Muscle of leg (tissue), 11 donors: ENCODE measurements around the gene TAS2R43. TPM values are rescaled to one million over a fixed set of nuclear protein-coding genes. Genes with fewer than 3 reads are reported as not detected.
"Not testable (repeated sequence)": the region's sequence is repeated elsewhere in the genome, so short reads cannot be mapped to it uniquely, and the experiment has no call there.

ENCODE experiments used
- DNase-seq: peaks from one replicate; pipeline ENCODE4 v3.0.0; 2013
- H3K27ac ChIP-seq: one replicate; pipeline ENCODE4 v1.5.1; 2013; ENCODE audit warnings: mild to moderate bottlenecking, low read length, control low read depth
- H3K27me3 ChIP-seq: one replicate; pipeline ENCODE4 v1.6.1; 2013; ENCODE audit warnings: low read length; ENCODE audit not compliant: control insufficient read depth, insufficient read depth
- H3K36me3 ChIP-seq: one replicate; pipeline ENCODE4 v1.6.1; 2013; ENCODE audit warnings: low read length; ENCODE audit not compliant: control insufficient read depth, insufficient read depth
- H3K4me1 ChIP-seq: one replicate; pipeline ENCODE4 v1.6.1; 2013; ENCODE audit warnings: low read length; ENCODE audit not compliant: control insufficient read depth, insufficient read depth
- H3K4me3 ChIP-seq: one replicate; pipeline ENCODE4 v1.5.1; 2013; ENCODE audit warnings: low read length, control low read depth
- H3K9me3 ChIP-seq: replicated peaks from 2 replicates; pipeline ENCODE4 v1.6.1; 2013; ENCODE audit warnings: low read depth, low read length; ENCODE audit not compliant: control insufficient read depth
- WGBS: methylation state at CpG from one replicate; pipeline ENCODE4 v1.1.5; 2013; ENCODE audit warnings: missing lambda C conversion rate; ENCODE audit not compliant: insufficient coverage; 5-methylcytosine and 5-hydroxymethylcytosine counted together
- polyA plus RNA-seq, 8 donors: library from polyadenylated mRNA; unstranded; fragments of 120-200 nt; gene quantifications; one replicate each; pipeline versions ENCODE4 v1.2.1 to v1.2.3, GENCODE V29; 2013; ENCODE audit warnings: inconsistent platforms in 1 of 8, low replicate concordance in 1 of 8; ENCODE audit not compliant: insufficient read length in 8 of 8, insufficient read depth in 1 of 8
- total RNA-seq: library from RNA; stranded (reverse); fragments of 120-200 nt; gene quantifications from one replicate; pipeline ENCODE4 v1.2.4, GENCODE V29; 2013

TAS2R43 gene
- total and polyA plus RNA-seq, 9 donors, result 0.16 to 2.2 (median 0.39) TPM; not detected in 2

DNA sequence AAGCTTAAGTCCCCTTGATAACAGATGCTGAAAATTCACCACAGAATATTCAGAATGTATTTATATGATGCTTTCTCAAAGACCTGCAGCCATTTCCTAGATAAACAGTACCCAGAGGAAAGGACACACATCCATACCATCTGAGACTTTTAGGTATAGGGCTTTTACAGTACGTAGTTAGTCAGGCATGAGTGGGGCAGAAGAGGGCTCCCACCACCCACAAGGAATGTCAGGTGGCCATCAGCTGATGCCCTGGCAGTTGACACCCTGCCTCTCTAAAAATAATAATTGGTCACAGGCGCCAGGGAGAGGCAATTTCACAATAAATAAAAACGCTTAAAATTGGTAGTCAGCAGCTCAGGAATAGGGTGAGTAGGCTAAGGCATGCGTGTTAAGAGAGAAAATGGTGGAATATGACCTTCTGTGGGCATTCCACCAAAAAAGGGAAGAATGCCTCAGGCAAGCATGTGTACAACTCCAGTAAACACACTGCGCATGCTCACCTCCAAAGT, 22.2 kb downstream of the TAS2R43 start:
- 100% methylated on average over 1 of the region's 5 CpGs for WGBS
- no peak for DNase-seq

GRCh38 chr12:11067514-11067913, 24.6 kb downstream of the TAS2R43 start:
- peak; percentile 76 for DNase-seq
- H3K4me1 ChIP-seq, result no peaks in the 10 kb centered on the region
- no CpG with 5 or more reads among the region's 2 CpGs for WGBS
- peaks cover 3% of the 10 kb centered on the region for H3K36me3 ChIP-seq
- no peak overlapping the region for H3K4me3 ChIP-seq
- H3K9me3 ChIP-seq, result no peaks in the 10 kb centered on the region
- H3K27me3 ChIP-seq, result no peaks in the 10 kb centered on the region
- no peak overlapping the region for H3K27ac ChIP-seq

More for the DNA sequence above, 22.2 kb downstream of the TAS2R43 start:
- no peaks in the 10 kb centered on the region for H3K27me3 ChIP-seq
- no peaks in the 10 kb centered on the region for H3K9me3 ChIP-seq
- H3K4me1 ChIP-seq, result no peaks in the 10 kb centered on the region
- H3K27ac ChIP-seq, result no peak overlapping the region
- H3K4me3 ChIP-seq, result no peak overlapping the region
- H3K36me3 ChIP-seq, result peaks cover 6% of the 10 kb centered on the region

DNA sequence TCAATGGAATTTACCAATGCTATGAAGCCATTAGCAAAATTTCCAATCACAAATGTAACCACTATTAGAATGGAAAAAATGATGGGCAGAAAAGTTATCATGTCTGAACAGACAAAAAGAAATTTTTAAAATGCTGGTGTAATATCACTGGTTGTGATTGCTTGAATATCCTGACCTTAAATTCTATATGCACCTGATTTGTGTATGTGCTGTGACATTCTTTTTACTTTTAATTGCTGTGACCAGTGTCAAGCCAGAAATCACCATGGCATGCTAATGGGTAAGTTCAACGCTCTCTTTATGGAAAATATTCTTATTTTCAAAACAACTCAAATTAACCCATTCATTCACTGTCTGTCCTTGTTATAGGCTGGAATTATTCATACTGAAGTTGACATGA, 29.9 kb downstream of the TAS2R43 start, which contains the start of gene TAS2R46:
TSS of gene TAS2R46 (minus strand) at position 101 of the 400 bp plus-strand sequence. CDS start at position 101, 0 bp downstream.
- H3K4me1 ChIP-seq, DNase-seq, H3K9me3 ChIP-seq, H3K27me3 ChIP-seq, H3K36me3 ChIP-seq, H3K27ac ChIP-seq, H3K4me3 ChIP-seq: not testable (repeated sequence)
- WGBS, result no CpG with 5 or more reads among the region's 1 CpG

DNA sequence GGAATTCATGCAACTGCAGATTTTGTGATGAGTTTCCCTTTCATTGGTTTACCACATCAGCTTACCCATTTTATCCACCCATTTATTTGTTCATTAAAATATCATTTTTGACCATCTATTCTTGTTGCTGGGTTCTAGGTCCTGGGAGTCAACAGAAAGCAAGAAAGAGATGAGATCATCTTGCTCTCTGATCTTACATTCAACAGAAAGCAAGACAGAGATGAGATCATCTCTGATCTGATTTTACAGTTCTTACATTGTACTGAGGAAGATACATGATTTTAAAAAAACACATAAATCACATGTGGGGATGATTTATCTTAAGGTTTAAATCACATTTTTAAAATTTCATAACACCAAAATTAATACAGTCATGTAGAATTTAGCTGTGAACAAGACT, 32.3 kb downstream of the TAS2R43 start:
- Histone ChIP-seq H3K27me3 (no peaks in the 10 kb centered on the region), H3K4me1 (no peaks in the 10 kb centered on the region), H3K9me3 (no peaks in the 10 kb centered on the region), H3K36me3 (no peaks in the 10 kb centered on the region), H3K27ac (no peak overlapping the region), H3K4me3 (no peak overlapping the region)
- DNase-seq, result no peak

- Histone ChIP-seq H3K9me3 (no peaks in the 10 kb centered on the region), H3K4me3 (no peak overlapping the region), H3K27me3 (no peaks in the 10 kb centered on the region), H3K4me1 (no peaks in the 10 kb centered on the region), H3K36me3 (no peaks in the 10 kb centered on the region), H3K27ac (no peak overlapping the region)
- WGBS, result 83% methylated on average over 3 of the region's 3 CpGs
- DNase-seq, result no peak
Measured at GRCh38 chr12:11059041-11059440, 33.1 kb downstream of the TAS2R43 start.

DNA sequence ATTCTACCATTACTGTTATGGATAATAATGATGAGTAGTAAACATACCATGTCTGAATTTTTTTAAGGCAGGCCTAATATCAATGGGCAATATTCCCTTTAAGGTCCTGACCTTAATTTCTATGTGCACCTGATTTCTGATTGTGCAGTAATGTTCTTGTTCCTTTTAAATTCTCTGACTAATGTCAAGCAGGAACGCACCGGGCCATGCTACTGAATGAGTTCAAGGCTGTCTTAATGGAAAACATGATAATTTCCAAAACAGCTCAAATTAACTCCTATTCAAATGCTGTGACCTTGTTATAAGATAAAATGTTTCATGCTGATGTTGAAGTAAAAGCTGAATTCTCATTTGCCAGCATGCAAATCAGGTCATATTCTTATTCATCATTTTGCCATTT, 36.8 kb downstream of the TAS2R43 start:
- H3K27me3 ChIP-seq, result no peaks in the 10 kb centered on the region
- WGBS, result no CpG with 5 or more reads among the region's 2 CpGs
- H3K4me3 ChIP-seq, result no peak overlapping the region
- no peaks in the 10 kb centered on the region for H3K4me1 ChIP-seq
- H3K9me3 ChIP-seq, result peaks cover 3% of the 10 kb centered on the region
- H3K36me3 ChIP-seq, result no peaks in the 10 kb centered on the region
- H3K27ac ChIP-seq, result no peak overlapping the region
- DNase-seq, result no peak

- H3K4me3 ChIP-seq, H3K27me3 ChIP-seq, H3K9me3 ChIP-seq, DNase-seq, H3K36me3 ChIP-seq, H3K27ac ChIP-seq, H3K4me1 ChIP-seq: not testable (repeated sequence)
- WGBS, result 94% methylated on average over 3 of the region's 7 CpGs
Measured at GRCh38 chr12:11049806-11050531, 42.1 kb downstream of the TAS2R43 start.

GRCh38 chr12:11041366-11041765, 50.7 kb downstream of the TAS2R43 start:
- H3K4me1 ChIP-seq, H3K27me3 ChIP-seq, H3K4me3 ChIP-seq, H3K27ac ChIP-seq, H3K9me3 ChIP-seq, H3K36me3 ChIP-seq, DNase-seq: not testable (repeated sequence)
- 71% methylated on average over 1 of the region's 2 CpGs for WGBS

Other genes starting within 250 kb of the TAS2R43 start
- gene PRR4, start 242.8 kb downstream of the TAS2R43 start, total RNA-seq, result 4.8 TPM
- 1 to 10 TPM; 2.3 to 6.3 (median 3.3) TPM for gene PRR4, start 242.8 kb downstream of the TAS2R43 start, polyA plus RNA-seq
- gene PRH1, start 208.1 kb downstream of the TAS2R43 start, total RNA-seq, result 24.7 TPM
- gene PRH1, start 208.1 kb downstream of the TAS2R43 start, polyA plus RNA-seq, result 10 to 100 TPM in 1 of 8 donors, 1 to 10 TPM in 7; 5.5 to 10.6 (median 8.0) TPM
- 1.5 TPM for gene TAS2R13, start 182.8 kb downstream of the TAS2R43 start, total RNA-seq
- under 1 TPM in 3 of 8 donors, not detected in 5; 0.10 to 0.16 (median 0.15) TPM for gene TAS2R13, start 182.8 kb downstream of the TAS2R43 start, polyA plus RNA-seq
- gene PRH2, start 163.1 kb downstream of the TAS2R43 start, total RNA-seq, result not detected
- under 1 TPM in 3 of 8 donors, not detected in 5; 0.27 to 0.49 (median 0.35) TPM for gene PRH2, start 163.1 kb downstream of the TAS2R43 start, polyA plus RNA-seq
- 2.5 TPM for gene TAS2R14, start 153.1 kb downstream of the TAS2R43 start, total RNA-seq
- 1 to 10 TPM; 1.7 to 6.4 (median 2.6) TPM for gene TAS2R14, start 153.1 kb downstream of the TAS2R43 start, polyA plus RNA-seq
- 1.6 TPM for gene TAS2R50, start 105.4 kb downstream of the TAS2R43 start, total RNA-seq
- under 1 TPM in 1 of 8 donors, not detected in 7; 0.16 TPM for gene TAS2R50, start 105.4 kb downstream of the TAS2R43 start, polyA plus RNA-seq
- gene TAS2R20, start 94.0 kb downstream of the TAS2R43 start, total RNA-seq, result 2.5 TPM
- 1 to 10 TPM in 3 of 8 donors, under 1 TPM in 5; 0.51 to 2.5 (median 0.91) TPM for gene TAS2R20, start 94.0 kb downstream of the TAS2R43 start, polyA plus RNA-seq
- gene TAS2R19, start 69.7 kb downstream of the TAS2R43 start, total RNA-seq, result 3.6 TPM
- gene TAS2R19, start 69.7 kb downstream of the TAS2R43 start, polyA plus RNA-seq, result 1 to 10 TPM in 6 of 8 donors, under 1 TPM in 2; 0.58 to 1.9 (median 1.2) TPM
- gene TAS2R31, start 60.9 kb downstream of the TAS2R43 start, total RNA-seq, result 5.5 TPM
- 1 to 10 TPM in 2 of 8 donors, under 1 TPM in 6; 0.53 to 1.8 (median 0.65) TPM for gene TAS2R31, start 60.9 kb downstream of the TAS2R43 start, polyA plus RNA-seq
- 1.6 TPM for gene TAS2R46, start 30.0 kb downstream of the TAS2R43 start, total RNA-seq
- under 1 TPM in 2 of 8 donors, not detected in 6; 0.14 to 0.27 TPM for gene TAS2R46, start 30.0 kb downstream of the TAS2R43 start, polyA plus RNA-seq
- gene TAS2R30, start 42.3 kb upstream of the TAS2R43 start, total RNA-seq, result 4.3 TPM
- under 1 TPM in 4 of 8 donors, not detected in 4; 0.10 to 0.29 (median 0.18) TPM for gene TAS2R30, start 42.3 kb upstream of the TAS2R43 start, polyA plus RNA-seq
- gene SMIM10L1, start 78.9 kb upstream of the TAS2R43 start, total RNA-seq, result 8.3 TPM
- 10 to 100 TPM; 11.0 to 14.3 (median 13.8) TPM for gene SMIM10L1, start 78.9 kb upstream of the TAS2R43 start, polyA plus RNA-seq
- not detected for gene TAS2R42, start 94.6 kb upstream of the TAS2R43 start, total RNA-seq
- gene TAS2R42, start 94.6 kb upstream of the TAS2R43 start, polyA plus RNA-seq, result not detected
- not detected for gene PRB3, start 177.4 kb upstream of the TAS2R43 start, total RNA-seq
- gene PRB3, start 177.4 kb upstream of the TAS2R43 start, polyA plus RNA-seq, result not detected
- not detected for gene PRB4, start 218.1 kb upstream of the TAS2R43 start, total RNA-seq
- not detected for gene PRB4, start 218.1 kb upstream of the TAS2R43 start, polyA plus RNA-seq